HEK293 (cell line): ENCODE measurements around the gene RGS7.
"Not testable (repeated sequence)": the region's sequence is repeated elsewhere in the genome, so short reads cannot be mapped to it uniquely, and the experiment has no call there.

ENCODE experiments used
- KLF8 ChIP-seq: fragments of 450-650 bp; formaldehyde crosslinking; IDR thresholded peaks from 2 replicates; pipeline ENCODE4 v1.5.1; 2016; ENCODE audit warnings: missing biosample characterization, missing genetic modification characterization
- YY1 ChIP-seq: fragments of 450-650 bp; formaldehyde crosslinking; IDR thresholded peaks from 2 replicates; pipeline ENCODE4 v1.5.1; 2018; ENCODE audit warnings: missing biosample characterization, missing genetic modification characterization
- ZNF121 ChIP-seq: fragments of 450-650 bp; formaldehyde crosslinking; IDR thresholded peaks from 2 replicates; pipeline ENCODE4 v1.5.1; 2016; ENCODE audit warnings: missing biosample characterization, missing genetic modification characterization
- ZNF274 ChIP-seq, 2 experiments: fragments of 200-500 bp in 1 of 2; fragments of 450-650 bp in 1 of 2; sonication (Bioruptor generic) in 1 of 2; formaldehyde crosslinking in 1 of 2; IDR thresholded peaks; 2 replicates each; pipeline versions ENCODE4 v1.5.1 to v1.6.1; 2014 to 2016; ENCODE audit warnings: borderline replicate concordance in 1 of 2, inconsistent platforms in 1 of 2, low read length in 1 of 2, missing biosample characterization in 1 of 2, missing genetic modification characterization in 1 of 2
- ZNF621 ChIP-seq: fragments of 450-650 bp; formaldehyde crosslinking; IDR thresholded peaks from 2 replicates; pipeline ENCODE4 v1.5.1; 2017; ENCODE audit warnings: missing biosample characterization, missing genetic modification characterization
- ZNF658 ChIP-seq: fragments of 450-650 bp; formaldehyde crosslinking; IDR thresholded peaks from 2 replicates; pipeline ENCODE4; 2016; ENCODE audit warnings: missing biosample characterization, missing genetic modification characterization
- ZNF768 ChIP-seq: fragments of 450-650 bp; formaldehyde crosslinking; IDR thresholded peaks from 2 replicates; pipeline ENCODE4 v1.5.1; 2018; ENCODE audit warnings: missing biosample characterization, mild to moderate bottlenecking, missing genetic modification characterization
- ZSCAN30 ChIP-seq: fragments of 450-650 bp; IDR thresholded peaks from 2 replicates; pipeline ENCODE4 v1.5.1; 2018; ENCODE audit warnings: missing biosample characterization, mild to moderate bottlenecking, missing genetic modification characterization, moderate library complexity
- TF ChIP-seq, protein P1 (sequence below): fragments of 450-650 bp; formaldehyde crosslinking; IDR thresholded peaks from 2 replicates; pipeline ENCODE4 v1.5.1; 2016; ENCODE audit warnings: missing biosample characterization, missing genetic modification characterization
- TF ChIP-seq, protein P2 (sequence below): fragments of 450-650 bp; formaldehyde crosslinking; IDR thresholded peaks from 2 replicates; pipeline ENCODE4 v1.5.1; 2016; ENCODE audit warnings: missing biosample characterization, missing genetic modification characterization
- TF ChIP-seq, protein P3 (sequence below): fragments of 450-650 bp; formaldehyde crosslinking; IDR thresholded peaks from 2 replicates; pipeline ENCODE4 v1.5.1; 2016; ENCODE audit warnings: missing biosample characterization, missing genetic modification characterization

DNA sequence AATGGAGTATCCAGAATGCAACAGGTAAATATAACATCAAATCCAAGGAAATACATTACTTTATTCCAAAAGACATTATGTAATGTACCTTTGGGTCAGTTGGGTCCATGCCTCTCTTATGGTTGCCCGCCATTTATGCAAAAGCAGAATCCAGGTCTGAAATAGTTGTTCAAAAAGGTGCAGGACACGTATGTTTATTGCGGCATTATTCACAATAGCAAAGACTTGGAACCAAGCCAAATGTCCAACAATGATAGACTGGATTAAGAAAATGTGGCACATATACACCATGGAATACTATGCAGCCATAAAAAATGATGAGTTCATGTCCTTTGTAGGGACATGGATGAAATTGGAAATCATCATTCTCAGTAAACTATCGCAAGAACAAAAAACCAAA lies 384.9 kb downstream of the RGS7 start:
- TF ChIP-seq ZNF121; ZNF768 (tag by site-specific recombination); KLF8 (tag by site-specific recombination); ZNF621 (tag by site-specific recombination); ZSCAN30 (tag by site-specific recombination); ZNF658; YY1; ZNF274 (IDR thresholded peaks at IDR 0.05; ENCODE audit: low read length); ZNF274 (tag by site-specific recombination; IDR thresholded peaks at IDR 0.05; ENCODE audit: borderline replicate concordance): not testable (repeated sequence)
- TF ChIP-seq, protein P1, sequence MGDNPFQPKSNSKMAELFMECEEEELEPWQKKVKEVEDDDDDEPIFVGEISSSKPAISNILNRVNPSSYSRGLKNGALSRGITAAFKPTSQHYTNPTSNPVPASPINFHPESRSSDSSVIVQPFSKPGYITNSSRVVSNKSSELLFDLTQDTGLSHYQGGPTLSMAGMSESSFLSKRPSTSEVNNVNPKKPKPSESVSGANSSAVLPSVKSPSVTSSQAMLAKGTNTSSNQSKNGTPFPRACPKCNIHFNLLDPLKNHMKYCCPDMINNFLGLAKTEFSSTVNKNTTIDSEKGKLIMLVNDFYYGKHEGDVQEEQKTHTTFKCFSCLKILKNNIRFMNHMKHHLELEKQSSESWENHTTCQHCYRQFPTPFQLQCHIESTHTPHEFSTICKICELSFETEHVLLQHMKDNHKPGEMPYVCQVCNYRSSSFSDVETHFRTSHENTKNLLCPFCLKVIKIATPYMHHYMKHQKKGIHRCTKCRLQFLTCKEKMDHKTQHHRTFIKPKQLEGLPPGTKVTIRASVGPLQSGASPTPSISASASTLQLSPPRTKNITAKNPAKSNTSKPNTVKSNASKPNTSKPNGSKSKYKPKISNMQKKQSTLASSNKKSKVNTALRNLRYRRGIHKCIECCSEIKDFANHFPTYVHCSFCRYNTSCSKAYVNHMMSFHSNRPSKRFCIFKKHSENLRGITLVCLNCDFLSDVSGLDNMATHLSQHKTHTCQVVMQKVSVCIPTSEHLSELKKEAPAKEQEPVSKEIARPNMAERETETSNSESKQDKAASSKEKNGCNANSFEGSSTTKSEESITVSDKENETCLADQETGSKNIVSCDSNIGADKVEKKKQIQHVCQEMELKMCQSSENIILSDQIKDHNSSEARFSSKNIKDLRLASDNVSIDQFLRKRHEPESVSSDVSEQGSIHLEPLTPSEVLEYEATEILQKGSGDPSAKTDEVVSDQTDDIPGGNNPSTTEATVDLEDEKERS (tag by site-specific recombination): not testable (repeated sequence)
- TF ChIP-seq, protein P2, sequence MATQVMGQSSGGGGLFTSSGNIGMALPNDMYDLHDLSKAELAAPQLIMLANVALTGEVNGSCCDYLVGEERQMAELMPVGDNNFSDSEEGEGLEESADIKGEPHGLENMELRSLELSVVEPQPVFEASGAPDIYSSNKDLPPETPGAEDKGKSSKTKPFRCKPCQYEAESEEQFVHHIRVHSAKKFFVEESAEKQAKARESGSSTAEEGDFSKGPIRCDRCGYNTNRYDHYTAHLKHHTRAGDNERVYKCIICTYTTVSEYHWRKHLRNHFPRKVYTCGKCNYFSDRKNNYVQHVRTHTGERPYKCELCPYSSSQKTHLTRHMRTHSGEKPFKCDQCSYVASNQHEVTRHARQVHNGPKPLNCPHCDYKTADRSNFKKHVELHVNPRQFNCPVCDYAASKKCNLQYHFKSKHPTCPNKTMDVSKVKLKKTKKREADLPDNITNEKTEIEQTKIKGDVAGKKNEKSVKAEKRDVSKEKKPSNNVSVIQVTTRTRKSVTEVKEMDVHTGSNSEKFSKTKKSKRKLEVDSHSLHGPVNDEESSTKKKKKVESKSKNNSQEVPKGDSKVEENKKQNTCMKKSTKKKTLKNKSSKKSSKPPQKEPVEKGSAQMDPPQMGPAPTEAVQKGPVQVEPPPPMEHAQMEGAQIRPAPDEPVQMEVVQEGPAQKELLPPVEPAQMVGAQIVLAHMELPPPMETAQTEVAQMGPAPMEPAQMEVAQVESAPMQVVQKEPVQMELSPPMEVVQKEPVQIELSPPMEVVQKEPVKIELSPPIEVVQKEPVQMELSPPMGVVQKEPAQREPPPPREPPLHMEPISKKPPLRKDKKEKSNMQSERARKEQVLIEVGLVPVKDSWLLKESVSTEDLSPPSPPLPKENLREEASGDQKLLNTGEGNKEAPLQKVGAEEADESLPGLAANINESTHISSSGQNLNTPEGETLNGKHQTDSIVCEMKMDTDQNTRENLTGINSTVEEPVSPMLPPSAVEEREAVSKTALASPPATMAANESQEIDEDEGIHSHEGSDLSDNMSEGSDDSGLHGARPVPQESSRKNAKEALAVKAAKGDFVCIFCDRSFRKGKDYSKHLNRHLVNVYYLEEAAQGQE: not testable (repeated sequence)
- TF ChIP-seq, protein P3, sequence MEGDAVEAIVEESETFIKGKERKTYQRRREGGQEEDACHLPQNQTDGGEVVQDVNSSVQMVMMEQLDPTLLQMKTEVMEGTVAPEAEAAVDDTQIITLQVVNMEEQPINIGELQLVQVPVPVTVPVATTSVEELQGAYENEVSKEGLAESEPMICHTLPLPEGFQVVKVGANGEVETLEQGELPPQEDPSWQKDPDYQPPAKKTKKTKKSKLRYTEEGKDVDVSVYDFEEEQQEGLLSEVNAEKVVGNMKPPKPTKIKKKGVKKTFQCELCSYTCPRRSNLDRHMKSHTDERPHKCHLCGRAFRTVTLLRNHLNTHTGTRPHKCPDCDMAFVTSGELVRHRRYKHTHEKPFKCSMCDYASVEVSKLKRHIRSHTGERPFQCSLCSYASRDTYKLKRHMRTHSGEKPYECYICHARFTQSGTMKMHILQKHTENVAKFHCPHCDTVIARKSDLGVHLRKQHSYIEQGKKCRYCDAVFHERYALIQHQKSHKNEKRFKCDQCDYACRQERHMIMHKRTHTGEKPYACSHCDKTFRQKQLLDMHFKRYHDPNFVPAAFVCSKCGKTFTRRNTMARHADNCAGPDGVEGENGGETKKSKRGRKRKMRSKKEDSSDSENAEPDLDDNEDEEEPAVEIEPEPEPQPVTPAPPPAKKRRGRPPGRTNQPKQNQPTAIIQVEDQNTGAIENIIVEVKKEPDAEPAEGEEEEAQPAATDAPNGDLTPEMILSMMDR (tag by site-specific recombination): not testable (repeated sequence)
